Endothelial cell of umbilical vein (primary cell): Measurements from ENCODE around the gene PDGFB. TPM values are rescaled to one million over a fixed set of nuclear protein-coding genes. Genes with fewer than 3 reads are reported as not detected.

Source experiments
- BruUV-seq: library from RNA; stranded (reverse); fragments of 400-500 nt; replicated peaks from 2 replicates; lab custom pipeline; 2021; lab: Mats Ljungman, UMichigan
- CTCF ChIA-PET: fragments of 300-600, 350-600 bp; sonication (Branson Sonifier 250); formaldehyde crosslinking; loops from one replicate; lab custom pipeline; 2021; ENCODE audit warnings: antibody characterized with exemption, inconsistent platforms; lab: Charles Lee
- POLR2A ChIA-PET: fragments of 300-600, 350-600 bp; sonication (Branson Sonifier 250); formaldehyde crosslinking; loops from one replicate; lab custom pipeline; 2021; ENCODE audit warnings: antibody characterized with exemption, inconsistent platforms; lab: Charles Lee
- DNase-seq: peaks from one replicate; pipeline ENCODE4 v3.0.0-alpha.2; 2011; ENCODE audit warnings: low read depth, low spot score
- FAIRE-seq: peaks from 2 replicates; lab custom pipeline; 2011; peaks lifted over from hg19 to GRCh38; lab: Jason Lieb, UNC
- H2AFZ ChIP-seq: 2 replicates; pipeline ENCODE4 v1.6.0; 2012; ENCODE audit warnings: low read depth, low read length, control low read depth, inconsistent platforms
- H3K27ac ChIP-seq: 2 replicates; pipeline ENCODE4 v1.5.1; 2011; ENCODE audit warnings: low read depth, mild to moderate bottlenecking, control low read depth, low read length, moderate library complexity; ENCODE audit not compliant: insufficient read depth
- H3K27me3 ChIP-seq, 2 experiments: 2 replicates each; pipeline versions ENCODE4 v1.6.0 to v1.6.1; 2011; ENCODE audit warnings: low read length in 2 of 2, mixed read lengths in 1 of 2; ENCODE audit not compliant: control insufficient read depth in 2 of 2, insufficient read depth in 2 of 2
- H3K36me3 ChIP-seq, 2 experiments: 2 replicates in 1 of 2; 3 replicates in 1 of 2; pipeline ENCODE4 v1.5.1; 2011; ENCODE audit warnings: low read length in 2 of 2, mild to moderate bottlenecking in 1 of 2, moderate library complexity in 1 of 2; ENCODE audit not compliant: control insufficient read depth in 2 of 2, insufficient read depth in 2 of 2; ENCODE audit errors: extremely low read depth in 1 of 2
- H3K4me1 ChIP-seq: 3 replicates; pipeline ENCODE4 v1.5.1; 2011; ENCODE audit warnings: mild to moderate bottlenecking, low read length; ENCODE audit not compliant: control insufficient read depth, insufficient read depth; ENCODE audit errors: extremely low read depth
- H3K4me2 ChIP-seq: 2 replicates; pipeline ENCODE4 v1.6.1; 2011; ENCODE audit warnings: low read length, control low read depth, mixed read lengths; ENCODE audit not compliant: insufficient read depth
- H3K4me3 ChIP-seq, 3 experiments: fragments of 200-600 bp in 1 of 3; sonication (generic), shearing (Covaris generic) in 1 of 3; replicated peaks in 1 of 3; 2 replicates each; pipeline ENCODE4 v1.5.1; 2011 to 2016; ENCODE audit warnings: control low read depth in 3 of 3, low read length in 3 of 3, mild to moderate bottlenecking in 2 of 3, inconsistent platforms in 1 of 3, low read depth in 1 of 3, moderate library complexity in 1 of 3; ENCODE audit not compliant: insufficient read depth in 1 of 3
- H3K79me2 ChIP-seq: 2 replicates; pipeline ENCODE4 v1.6.0; 2012; ENCODE audit warnings: low read length, inconsistent platforms; ENCODE audit not compliant: control insufficient read depth, insufficient read depth
- H3K9ac ChIP-seq: replicated peaks from 2 replicates; pipeline ENCODE3; 2011; ENCODE audit warnings: low read length, control low read depth; ENCODE audit not compliant: insufficient read depth; ENCODE audit errors: extremely low read depth
- H3K9me1 ChIP-seq: replicated peaks from 3 replicates; pipeline ENCODE4 v1.6.0; 2011; ENCODE audit warnings: mild to moderate bottlenecking, low read length; ENCODE audit not compliant: control insufficient read depth, insufficient read depth; ENCODE audit errors: extremely low read depth
- H3K9me3 ChIP-seq: replicated peaks from 2 replicates; pipeline ENCODE4 v1.5.1; 2012; ENCODE audit warnings: low read length, inconsistent platforms; ENCODE audit not compliant: control insufficient read depth, insufficient read depth
- H4K20me1 ChIP-seq: replicated peaks from 2 replicates; pipeline ENCODE3; 2011; ENCODE audit warnings: mild to moderate bottlenecking, low read length; ENCODE audit not compliant: control insufficient read depth, insufficient read depth; ENCODE audit errors: extremely low read depth
- CTCF ChIP-seq, 2 donors: IDR thresholded peaks; 1 replicate in 1 of 2; 2 replicates in 1 of 2; pipeline ENCODE4 v1.5.1; 2011; ENCODE audit warnings: low read length in 2 of 2, mild to moderate bottlenecking in 2 of 2, moderate library complexity in 2 of 2, control low read depth in 1 of 2, inconsistent platforms in 1 of 2, low read depth in 1 of 2; ENCODE audit not compliant: insufficient read depth in 1 of 2; ENCODE audit errors: extremely low read depth in 1 of 2
- FOS ChIP-seq: IDR thresholded peaks from 2 replicates; pipeline ENCODE4 v1.6.1; 2011; ENCODE audit warnings: mild to moderate bottlenecking, low read length, moderate library complexity, borderline replicate concordance; ENCODE audit not compliant: insufficient read depth
- JUN ChIP-seq: IDR thresholded peaks from 2 replicates; pipeline ENCODE4 v1.6.1; 2011; ENCODE audit warnings: borderline replicate concordance, low read depth; ENCODE audit not compliant: insufficient read length, insufficient read depth
- MAX ChIP-seq: IDR thresholded peaks from 2 replicates; pipeline ENCODE4 v1.6.1; 2011; ENCODE audit not compliant: insufficient read depth, insufficient read length
- MYC ChIP-seq: IDR thresholded peaks from one replicate; pipeline ENCODE4 v1.6.1; 2011; ENCODE audit warnings: mild to moderate bottlenecking, low read depth, low read length
- POLR2A ChIP-seq: IDR thresholded peaks from 2 replicates; pipeline ENCODE4 v1.6.1; 2012; ENCODE audit warnings: low read depth, mild to moderate bottlenecking, control low read depth, low read length
- POLR2AphosphoS5 ChIP-seq: IDR thresholded peaks from 2 replicates; pipeline ENCODE4 v1.6.1; 2012; ENCODE audit warnings: low read depth, mild to moderate bottlenecking, control low read depth, low read length, moderate library complexity; ENCODE audit not compliant: insufficient read depth
- dilution Hi-C: fragments of 300-500 bp; cut with MboI; formaldehyde crosslinking; loops from one replicate; pipeline ENCODE4 v1.15.0; 2019; ENCODE audit warnings: low sequenced_read_pairs; ENCODE audit not compliant: extremely low pct_ligation_motif_present
- intact Hi-C: fragments of 100-400 bp; cut with micrococcal nuclease; formaldehyde crosslinking; loops from one replicate; pipeline ENCODE4 v1.10.0; 2022
- polyA plus RNA-seq, 4 experiments: library from polyadenylated mRNA; depleted of rRNA in 3 of 4; stranded (reverse) in 3 of 4; unstranded in 1 of 4; fragments of >200 nt; gene quantifications; 2 replicates each; pipeline versions ENCODE4 v1.2.1 to v1.2.3, GENCODE V29; 2011 to 2012; ENCODE audit warnings: missing spikeins in 1 of 4
- total RNA-seq: library from RNA; stranded (reverse); gene quantifications from 2 replicates; pipeline ENCODE4 v1.2.3, GENCODE V29; 2021

PDGFB gene
- total and polyA plus RNA-seq, 2 donors (not counting 3 experiments of a cell fraction or from before 2014, with no cell fraction given): 135 to 240 TPM

GRCh38 chr22:39252461-39253434, 8.0 kb upstream of the PDGFB start:
- FAIRE-seq (no peak), DNase-seq (peak; percentile 85)
- TF ChIP-seq POLR2AphosphoS5: no peak
- no peak for TF ChIP-seq POLR2A
- no peak for TF ChIP-seq MAX
- no peak for TF ChIP-seq FOS
- no peak for TF ChIP-seq MYC
- TF ChIP-seq CTCF (IDR thresholded peaks at IDR 0.05; ENCODE audit: extremely low read depth in 1 of 2, insufficient read depth in 1 of 2, low read depth in 1 of 2, low read length in 2 of 2): no peak
- TF ChIP-seq JUN: no peak
- no TSS peak for BruUV-seq
- dilution Hi-C loops: no loop called here
- no peaks in the 10 kb centered on the region for H4K20me1 ChIP-seq
- peak overlapping the region; percentile 96 for H3K27ac ChIP-seq
- peaks cover 44% of the 10 kb centered on the region for H3K4me1 ChIP-seq
- H3K36me3 ChIP-seq: no peaks in the 10 kb centered on the region
- no peak overlapping the region for H2AFZ ChIP-seq
- peak overlapping the region; percentile 73 for H3K9ac ChIP-seq
- intact Hi-C loops: loop anchor here (1.0 to 10.0 kb wide), 3 partner anchors 7 to 272 kb away; partner anchors contain the start of gene ATF4
- H3K9me1 ChIP-seq: no peaks in the 10 kb centered on the region
- CTCF ChIA-PET: interaction anchor here (0.7 to 2.1 kb wide), 10 partner anchors 8 to 82 kb away, joined by 3 to 11 read pairs (median 6); partner anchors contain the start of gene PDGFB
- peak overlapping the region; percentile 56 for H3K4me2 ChIP-seq
- POLR2A ChIA-PET: interaction anchor here (0.6 to 2.5 kb wide), 5 partner anchors 8 to 66 kb away, joined by 3 to 20 read pairs (median 3); partner anchors contain the start of gene PDGFB
- no peaks in the 10 kb centered on the region for H3K9me3 ChIP-seq
- H3K27me3 ChIP-seq: no peaks in the 10 kb centered on the region
- no peak overlapping the region for H3K4me3 ChIP-seq
- no peaks in the 10 kb centered on the region for H3K79me2 ChIP-seq
